ENCODE data around the gene SETD5.

The SETD5 gene

DNA sequence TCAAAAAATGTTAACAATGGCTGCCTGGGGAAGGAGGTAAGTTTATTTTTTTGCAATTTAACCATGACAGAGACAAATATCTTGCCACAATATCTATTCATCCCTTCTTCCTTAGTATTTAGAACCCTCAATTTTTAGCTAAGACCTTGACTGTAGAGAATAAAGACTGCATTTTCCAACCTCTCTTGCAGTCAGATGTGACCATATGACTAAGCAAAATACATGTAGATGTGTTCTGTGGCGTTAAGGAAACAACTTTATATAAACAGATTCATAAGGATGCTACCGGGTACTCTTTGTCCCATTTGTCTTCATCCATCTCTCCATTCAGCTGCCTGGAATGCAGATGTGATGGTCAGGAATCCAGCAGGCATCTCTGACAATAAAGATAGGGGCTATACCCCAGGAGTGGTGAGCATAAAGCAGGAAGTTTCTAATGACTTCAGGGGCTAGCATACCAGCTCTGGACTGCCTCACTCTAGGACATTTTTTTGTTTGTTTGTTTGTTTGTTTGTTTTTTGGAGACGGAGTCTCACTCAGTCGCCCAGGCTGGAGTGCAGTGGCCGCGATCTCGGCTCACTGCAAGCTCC lies 115.1 kb downstream of the SETD5 start:
- DNase-seq (ENCODE audit: low spot score): no peak

DNA sequence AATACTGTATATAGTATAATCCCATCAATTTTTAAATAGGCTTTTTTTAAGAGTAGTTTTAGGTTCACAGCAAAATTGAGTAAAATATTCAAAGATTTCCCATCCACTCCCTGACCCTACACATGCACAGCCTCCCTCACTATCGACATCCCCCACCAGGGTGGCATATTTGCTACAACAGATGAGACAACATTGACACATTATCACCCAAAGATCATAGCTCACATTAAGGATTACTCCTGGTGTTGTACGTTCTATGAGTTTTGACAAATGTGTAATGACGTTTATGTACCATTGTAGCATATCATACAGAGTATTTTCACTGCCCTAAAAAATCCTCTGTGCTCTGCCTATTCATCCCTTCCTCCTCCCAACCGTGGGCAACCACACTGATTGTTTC lies 116.9 kb downstream of the SETD5 start:
- DNase-seq (ENCODE audit: low spot score): no peak

DNA sequence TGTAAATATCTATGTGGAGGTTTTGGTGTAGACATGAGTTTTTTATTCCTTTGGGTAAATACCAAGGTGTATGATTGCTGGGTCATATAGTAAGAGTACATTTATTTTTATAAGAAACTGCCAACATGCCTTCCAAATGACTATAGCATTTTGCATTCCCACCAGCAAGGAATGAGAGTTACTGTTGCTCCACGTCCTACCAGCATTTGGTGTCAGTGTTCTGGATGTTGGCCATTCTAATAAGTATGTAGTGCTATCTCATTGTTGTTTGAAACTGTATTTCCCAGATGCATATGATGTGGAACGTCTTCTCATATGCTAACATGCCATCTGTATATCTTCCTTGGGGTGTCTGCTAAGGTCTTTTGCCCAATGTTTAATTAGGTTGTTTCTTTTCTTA lies 117.5 kb downstream of the SETD5 start:
- no peak for DNase-seq (ENCODE audit: low spot score)

DNA sequence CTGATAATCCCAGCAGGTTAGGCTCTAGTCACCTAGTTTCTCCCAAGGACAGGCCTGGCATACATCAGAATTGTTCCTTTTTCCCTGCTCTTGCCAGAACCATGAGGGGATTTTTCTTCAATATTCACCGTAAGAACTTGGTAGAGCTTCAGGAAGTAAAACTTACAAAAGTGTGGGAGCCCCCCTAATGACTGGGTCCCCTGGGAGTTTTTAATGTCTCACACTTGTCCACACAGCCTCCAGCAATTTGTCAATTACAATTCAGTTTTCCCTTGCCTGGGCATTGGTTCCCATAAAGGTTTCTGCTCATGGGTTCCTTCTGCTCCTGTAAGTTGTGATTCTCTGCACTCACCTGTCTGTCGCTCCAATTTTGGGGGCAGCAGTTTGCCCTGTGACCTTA lies 127.7 kb downstream of the SETD5 start:
- no peak for DNase-seq (ENCODE audit: low spot score)
